HG03575 (cell line): ENCODE data around the gene SLC22A3.

Experiments
- ATAC-seq: cut with Tn5 transposase; IDR thresholded peaks from one replicate; pipeline ENCODE4 v1.9.1; 2021; ENCODE audit not compliant: unreplicated experiment, insufficient number of reproducible peaks, low FRiP score; ENCODE audit errors: extremely low read depth

Gene SLC22A3

GRCh38 chr6:160333101-160333500 lies 15.1 kb upstream of the SLC22A3 start:
- ATAC-seq, result no peak

- ATAC-seq, result no peak
Measured at GRCh38 chr6:160333841-160334240, 14.3 kb upstream of the SLC22A3 start.

GRCh38 chr6:160336200-160336599 lies 12.0 kb upstream of the SLC22A3 start:
- no peak for ATAC-seq

GRCh38 chr6:160337301-160337700 lies 10.9 kb upstream of the SLC22A3 start:
- no peak for ATAC-seq

- ATAC-seq, result no peak
Measured at GRCh38 chr6:160337991-160338390, 10.2 kb upstream of the SLC22A3 start.

GRCh38 chr6:160343144-160343543 lies 5.0 kb upstream of the SLC22A3 start:
- no peak for ATAC-seq

- no peak for ATAC-seq
Measured at GRCh38 chr6:160344271-160344670, 3.9 kb upstream of the SLC22A3 start.

GRCh38 chr6:160347259-160348222 lies 637 bp upstream of the SLC22A3 start:
- ATAC-seq, result no peak

- no peak for ATAC-seq
Measured at GRCh38 chr6:160349020-160349441, 853 bp downstream of the SLC22A3 start.

GRCh38 chr6:160349814-160350350 lies 1.7 kb downstream of the SLC22A3 start:
- ATAC-seq, result no peak

- no peak for ATAC-seq
Measured at GRCh38 chr6:160353950-160354496, 5.8 kb downstream of the SLC22A3 start.

GRCh38 chr6:160355001-160355400 lies 6.8 kb downstream of the SLC22A3 start:
- no peak for ATAC-seq

GRCh38 chr6:160356074-160356744 lies 8.0 kb downstream of the SLC22A3 start:
- no peak for ATAC-seq

- ATAC-seq, result no peak
Measured at GRCh38 chr6:160357088-160357487, 8.9 kb downstream of the SLC22A3 start.

- ATAC-seq, result no peak
Measured at GRCh38 chr6:160358225-160359119, 10.3 kb downstream of the SLC22A3 start.

GRCh38 chr6:160360955-160361354 lies 12.8 kb downstream of the SLC22A3 start:
- no peak for ATAC-seq

- no peak for ATAC-seq
Measured at GRCh38 chr6:160362556-160362955, 14.4 kb downstream of the SLC22A3 start.
